H9 (cell line): Measurements from ENCODE around the gene TRPV3. TPM values are rescaled to one million over a fixed set of nuclear protein-coding genes. Genes with fewer than 3 reads are reported as not detected.

Source experiments
- DNase-seq: peaks from one replicate; pipeline ENCODE4 v3.0.0-alpha.2; 2017
- H2AFZ ChIP-seq: one replicate; pipeline ENCODE4 v1.6.1; 2013; ENCODE audit warnings: mild to moderate bottlenecking, low read length, control low read depth, moderate library complexity
- H2AK5ac ChIP-seq: 2 replicates; pipeline ENCODE4 v1.6.1; 2013; ENCODE audit warnings: low read length, control low read depth, mixed read lengths; ENCODE audit not compliant: insufficient read length
- H2BK120ac ChIP-seq: one replicate; pipeline ENCODE4 v1.6.1; 2013; ENCODE audit warnings: low read depth, mild to moderate bottlenecking, low read length, control low read depth, inconsistent platforms; ENCODE audit not compliant: poor library complexity, severe bottlenecking
- H2BK12ac ChIP-seq: 2 replicates; pipeline ENCODE4 v1.6.1; 2013; ENCODE audit warnings: low read length, control low read depth, mixed read lengths, low read depth; ENCODE audit not compliant: insufficient read length
- H2BK15ac ChIP-seq: 2 replicates; pipeline ENCODE4 v1.6.1; 2013; ENCODE audit warnings: low read depth, low read length, control low read depth
- H2BK20ac ChIP-seq: one replicate; pipeline ENCODE4 v1.6.1; 2013; ENCODE audit warnings: low read depth, mild to moderate bottlenecking, low read length, control low read depth, inconsistent platforms; ENCODE audit not compliant: poor library complexity, severe bottlenecking
- H2BK5ac ChIP-seq: 2 replicates; pipeline ENCODE4 v1.6.1; 2013; ENCODE audit warnings: low read length, control low read depth, mixed read lengths; ENCODE audit not compliant: insufficient read length
- H3K14ac ChIP-seq: 2 replicates; pipeline ENCODE4 v1.6.1; 2013; ENCODE audit warnings: low read length, control low read depth; ENCODE audit not compliant: insufficient read depth
- H3K18ac ChIP-seq: 2 replicates; pipeline ENCODE4 v1.6.1; 2013; ENCODE audit warnings: low read depth, mild to moderate bottlenecking, mixed read lengths, low read length, control low read depth; ENCODE audit not compliant: insufficient read length
- H3K23ac ChIP-seq: 2 replicates; pipeline ENCODE4 v1.6.1; 2013; ENCODE audit warnings: low read length, control low read depth, mixed read lengths, low read depth; ENCODE audit not compliant: insufficient read length
- H3K23me2 ChIP-seq: 2 replicates; pipeline ENCODE4 v1.6.1; 2013; ENCODE audit warnings: low read depth, mild to moderate bottlenecking, mixed read lengths, low read length, control low read depth; ENCODE audit not compliant: insufficient read length, poor library complexity, severe bottlenecking
- H3K27ac ChIP-seq: 2 replicates; pipeline ENCODE4 v1.5.1; 2013; ENCODE audit warnings: low read length, control low read depth, mixed read lengths, low read depth; ENCODE audit not compliant: insufficient read length
- H3K27me3 ChIP-seq: 2 replicates; pipeline ENCODE4 v1.6.1; 2013; ENCODE audit warnings: low read length, control low read depth, inconsistent platforms; ENCODE audit not compliant: insufficient read depth
- H3K4ac ChIP-seq: 2 replicates; pipeline ENCODE4 v1.6.1; 2013; ENCODE audit warnings: low read depth, mild to moderate bottlenecking, control low read depth, inconsistent platforms, low read length, moderate library complexity
- H3K4me1 ChIP-seq: 2 replicates; pipeline ENCODE4 v1.6.1; 2013; ENCODE audit warnings: low read length, control low read depth, inconsistent platforms; ENCODE audit not compliant: insufficient read depth
- H3K4me2 ChIP-seq: 2 replicates; pipeline ENCODE4 v1.6.1; 2013; ENCODE audit warnings: low read length, control low read depth, mixed read lengths; ENCODE audit not compliant: insufficient read length, insufficient read depth
- H3K56ac ChIP-seq: 2 replicates; pipeline ENCODE4 v1.6.1; 2013; ENCODE audit warnings: low read depth, mild to moderate bottlenecking, mixed read lengths, low read length, control low read depth; ENCODE audit not compliant: insufficient read length
- H3K79me1 ChIP-seq: 2 replicates; pipeline ENCODE4 v1.6.1; 2013; ENCODE audit warnings: low read depth, mild to moderate bottlenecking, moderate library complexity, low read length, control low read depth, inconsistent platforms; ENCODE audit not compliant: insufficient read depth, poor library complexity, severe bottlenecking
- H3K79me2 ChIP-seq: 2 replicates; pipeline ENCODE4 v1.6.1; 2013; ENCODE audit warnings: low read length, control low read depth, inconsistent platforms; ENCODE audit not compliant: insufficient read depth
- H3K9ac ChIP-seq: 2 replicates; pipeline ENCODE4 v1.6.1; 2013; ENCODE audit warnings: low read length, control low read depth, mixed read lengths; ENCODE audit not compliant: insufficient read length; ENCODE audit errors: extremely low read depth
- H3K9me3 ChIP-seq: one replicate; pipeline ENCODE4 v1.6.1; 2013; ENCODE audit warnings: low read depth, low read length, inconsistent platforms; ENCODE audit not compliant: control insufficient read depth
- H3T11ph ChIP-seq: one replicate; pipeline ENCODE4 v1.6.1; 2013; ENCODE audit warnings: mild to moderate bottlenecking, low read length, control low read depth, inconsistent platforms
- H4K20me1 ChIP-seq: one replicate; pipeline ENCODE4 v1.6.1; 2013; ENCODE audit not compliant: control insufficient read depth, insufficient read length, insufficient read depth
- H4K5ac ChIP-seq: 2 replicates; pipeline ENCODE4 v1.6.1; 2013; ENCODE audit warnings: low read depth, mild to moderate bottlenecking, mixed read lengths, low read length, control low read depth; ENCODE audit not compliant: insufficient read length
- H4K8ac ChIP-seq: replicated peaks from 2 replicates; pipeline ENCODE4 v1.6.1; 2013; ENCODE audit warnings: low read length, control low read depth, mixed read lengths, low read depth; ENCODE audit not compliant: insufficient read length
- H4K91ac ChIP-seq: 2 replicates; pipeline ENCODE4 v1.6.1; 2013; ENCODE audit warnings: low read depth, mild to moderate bottlenecking, moderate library complexity, mixed read lengths, low read length, control low read depth; ENCODE audit not compliant: insufficient read length
- H3K27ac Mint-ChIP-seq, 3 experiments: 2 replicates in 2 of 3; 3 replicates in 1 of 3; pipeline ENCODE4 v1.8.0; 2020 to 2021; ENCODE audit warnings: mixed read lengths in 3 of 3, mild to moderate bottlenecking in 1 of 3, moderate library complexity in 1 of 3
- H3K27me3 Mint-ChIP-seq: 2 replicates; pipeline ENCODE4 v1.8.0; 2021; ENCODE audit warnings: low read depth, mild to moderate bottlenecking, moderate library complexity, mixed read lengths
- H3K36me3 Mint-ChIP-seq, 3 experiments: 2 replicates in 2 of 3; 3 replicates in 1 of 3; pipeline ENCODE4 v1.8.0; 2020 to 2021; ENCODE audit warnings: low read depth in 3 of 3, mixed read lengths in 3 of 3; ENCODE audit not compliant: insufficient read depth in 1 of 3
- H3K4me1 Mint-ChIP-seq, 2 experiments: 2 replicates each; pipeline ENCODE4 v1.8.0; 2020; ENCODE audit warnings: mixed read lengths in 2 of 2
- H3K4me3 Mint-ChIP-seq, 2 experiments: 2 replicates in 1 of 2; 3 replicates in 1 of 2; pipeline ENCODE4 v1.8.0; 2020 to 2021; ENCODE audit warnings: mild to moderate bottlenecking in 2 of 2, mixed read lengths in 2 of 2, moderate library complexity in 1 of 2
- H3K9me3 Mint-ChIP-seq, 2 experiments: 2 replicates in 1 of 2; 3 replicates in 1 of 2; pipeline ENCODE4 v1.8.0; 2020; ENCODE audit warnings: mild to moderate bottlenecking in 2 of 2, mixed read lengths in 2 of 2, moderate library complexity in 1 of 2
- CTCF ChIP-seq: fragments of 200-600 bp; sonication (generic); conservative IDR thresholded peaks from 3 replicates; pipeline ENCODE4 v1.8.0; 2021; ENCODE audit warnings: antibody characterized with exemption, mild to moderate bottlenecking
- WGBS: extraction: QIAGEN DNeasy Blood & Tissue Kit; methylation state at CpG from one replicate; pipeline ENCODE4 v1.1.7; 2013; ENCODE audit warnings: missing lambda C conversion rate, low lambda C conversion rate, mixed read lengths; ENCODE audit not compliant: insufficient read length; ENCODE audit errors: extremely low coverage; 5-methylcytosine and 5-hydroxymethylcytosine counted together
- total RNA-seq: library from RNA; stranded (reverse); gene quantifications from 2 replicates; pipeline ENCODE4 v1.2.1, GENCODE V29; 2021

The TRPV3 gene
- total RNA-seq, 1 experiment from 2014 or later = 0.63 TPM

- H3K79me2 ChIP-seq = no peaks in the 10 kb centered on the region
- H2BK20ac ChIP-seq = no peak overlapping the region
- H3K18ac ChIP-seq = no peak overlapping the region
- H2BK15ac ChIP-seq = no peak overlapping the region
- H3K4me1 ChIP-seq = no peaks in the 10 kb centered on the region
- Mint-ChIP-seq H3K4me3 (no peak overlapping the region), H3K27me3 (peaks cover 2% of the 10 kb centered on the region), H3K36me3 (no peaks in the 10 kb centered on the region), H3K9me3 (no peaks in the 10 kb centered on the region), H3K4me1 (peaks cover 8 to 27% of the 10 kb centered on the region in 2 experiments), H3K27ac (no peak overlapping the region; a peak in 1 of 7 replicates)
- no peak overlapping the region for H3K56ac ChIP-seq
- no peak overlapping the region for H2BK5ac ChIP-seq
- no peak overlapping the region for H3K4me2 ChIP-seq
- no peak overlapping the region for H3T11ph ChIP-seq
- no peak overlapping the region for H3K23ac ChIP-seq
- H4K5ac ChIP-seq = no peak overlapping the region
- no peaks in the 10 kb centered on the region for H3K23me2 ChIP-seq
- no peak overlapping the region for H4K91ac ChIP-seq
- no peak overlapping the region for H2AK5ac ChIP-seq
- H2AFZ ChIP-seq = no peak overlapping the region
- DNase-seq = peak; percentile 72
- no peaks in the 10 kb centered on the region for H4K20me1 ChIP-seq
- no peak overlapping the region for H3K4ac ChIP-seq
- no peak overlapping the region for H3K27ac ChIP-seq
- WGBS = no CpG with 5 or more reads among the region's 32 CpGs
- no peak overlapping the region for H3K9ac ChIP-seq
- H2BK120ac ChIP-seq = no peak overlapping the region
- no peaks in the 10 kb centered on the region for H3K79me1 ChIP-seq
- no peaks in the 10 kb centered on the region for H3K9me3 ChIP-seq
- H3K27me3 ChIP-seq = no peaks in the 10 kb centered on the region
- H3K14ac ChIP-seq = no peak overlapping the region
- H4K8ac ChIP-seq = no peak overlapping the region
- no peak for TF ChIP-seq CTCF
- H2BK12ac ChIP-seq = no peak overlapping the region
These were observed 27.5 kb downstream of the TRPV3 start for GRCh38 chr17:3529817-3530741.
